Cardiac fibroblast (primary cell): ENCODE results near the gene EPB41L4A.

Experiments used
- DNase-seq, 2 donors: peaks; one replicate each; pipeline versions ENCODE4 v3.0.0 to v3.0.0-alpha.2; 2010; ENCODE audit warnings: low read depth in 2 of 2
- H3K4me3 ChIP-seq, 2 donors: replicated peaks in 1 of 2; 1 replicate in 1 of 2; 2 replicates in 1 of 2; pipeline ENCODE4 v1.5.1; 2011; ENCODE audit warnings: low read depth in 2 of 2, low read length in 2 of 2, mild to moderate bottlenecking in 2 of 2, moderate library complexity in 1 of 2
- CTCF ChIP-seq: IDR thresholded peaks from one replicate; pipeline ENCODE4 v1.5.1; 2011; ENCODE audit warnings: low read depth, mild to moderate bottlenecking, low read length, inconsistent platforms

EPB41L4A gene

GRCh38 chr5:112355058-112355685 is 63.9 kb downstream of the EPB41L4A start:
- no peak for TF ChIP-seq CTCF
- DNase-seq = no peak
- no peak overlapping the region for H3K4me3 ChIP-seq

- TF ChIP-seq CTCF = no peak
- no peak overlapping the region for H3K4me3 ChIP-seq
- DNase-seq = no peak
These were observed 65.4 kb downstream of the EPB41L4A start for GRCh38 chr5:112353678-112354077.

- no peak for TF ChIP-seq CTCF
- DNase-seq = no peak
These were observed 67.9 kb downstream of the EPB41L4A start for GRCh38 chr5:112351225-112351624.

GRCh38 chr5:112350626-112351025 is 68.5 kb downstream of the EPB41L4A start:
- H3K4me3 ChIP-seq = no peak overlapping the region
- TF ChIP-seq CTCF = no peak
- no peak for DNase-seq

More at GRCh38 chr5:112351225-112351624, 67.9 kb downstream of the EPB41L4A start:
- H3K4me3 ChIP-seq = no peak overlapping the region

GRCh38 chr5:112349371-112349770 is 69.7 kb downstream of the EPB41L4A start:
- no peak for TF ChIP-seq CTCF
- no peak overlapping the region for H3K4me3 ChIP-seq
- no peak for DNase-seq

GRCh38 chr5:112348915-112349314 is 70.2 kb downstream of the EPB41L4A start:
- no peak overlapping the region for H3K4me3 ChIP-seq
- no peak for TF ChIP-seq CTCF
- no peak for DNase-seq

GRCh38 chr5:112348387-112348786 is 70.7 kb downstream of the EPB41L4A start:
- TF ChIP-seq CTCF = no peak
- no peak for DNase-seq
- H3K4me3 ChIP-seq = no peak overlapping the region
